Astrocyte of the cerebellum (primary cell): ENCODE data around the gene NODAL.

Experiments used
- DNase-seq: peaks from one replicate; pipeline ENCODE4 v3.0.0-alpha.2; 2011; ENCODE audit warnings: low read depth
- H3K4me3 ChIP-seq: 2 replicates; pipeline ENCODE4 v1.5.1; 2011; ENCODE audit warnings: mild to moderate bottlenecking, low read depth, low read length, moderate library complexity
- CTCF ChIP-seq: IDR thresholded peaks from 2 replicates; pipeline ENCODE4 v1.5.1; 2012; ENCODE audit warnings: low read length, low read depth, moderate library complexity, mild to moderate bottlenecking; ENCODE audit errors: missing control alignments
- in situ Hi-C: cut with HindIII; loops from 2 replicates; pipeline ENCODE4 v1.10.0; 2017; ENCODE audit warnings: low sequenced_read_pairs

NODAL gene

GRCh38 chr10:70458329-70459060 is 17.0 kb upstream of the NODAL start:
- no peak for TF ChIP-seq CTCF
- DNase-seq = peak; percentile 27
- H3K4me3 ChIP-seq = peak overlapping the region; percentile 14
- in situ Hi-C loops = loop anchor here (25.0 kb wide), 1 partner anchor 304 kb away; no protein-coding TSS in a partner anchor

GRCh38 chr10:70457759-70458305 is 16.4 kb upstream of the NODAL start:
- peak overlapping the region; percentile 14 for H3K4me3 ChIP-seq
- DNase-seq = no peak
- in situ Hi-C loops = loop anchor here (25.0 kb wide), 1 partner anchor 304 kb away; no protein-coding TSS in a partner anchor
- TF ChIP-seq CTCF = no peak

- no peak for TF ChIP-seq CTCF
- in situ Hi-C loops = loop anchor here (25.0 kb wide), 1 partner anchor 306 kb away; no protein-coding TSS in a partner anchor
- DNase-seq = no peak
- H3K4me3 ChIP-seq = no peak overlapping the region
Observed at GRCh38 chr10:70456164-70456563, 14.7 kb upstream of the NODAL start.

GRCh38 chr10:70455213-70455630 is 13.7 kb upstream of the NODAL start:
- in situ Hi-C loops = loop anchor here (25.0 kb wide), 1 partner anchor 307 kb away; no protein-coding TSS in a partner anchor
- TF ChIP-seq CTCF = no peak
- no peak overlapping the region for H3K4me3 ChIP-seq
- DNase-seq = no peak

- H3K4me3 ChIP-seq = no peak overlapping the region
- TF ChIP-seq CTCF = no peak
- in situ Hi-C loops = no loop called here
- no peak for DNase-seq
Observed at GRCh38 chr10:70448236-70448635, 6.8 kb upstream of the NODAL start.

GRCh38 chr10:70445718-70446657 is 4.5 kb upstream of the NODAL start:
- in situ Hi-C loops = no loop called here
- peak; percentile 27 for DNase-seq
- H3K4me3 ChIP-seq = no peak overlapping the region
- TF ChIP-seq CTCF = no peak
